Common myeloid progenitor, CD34-positive (primary cell): Measurements from ENCODE around the gene SLC35F4.
"Not testable (repeated sequence)": the region's sequence is repeated elsewhere in the genome, so short reads cannot be mapped to it uniquely, and the experiment has no call there.

Source experiments
- CTCF ChIA-PET: fragments of 350-600 bp; sonication (Branson Sonifier 250); formaldehyde crosslinking; loops from one replicate; lab custom pipeline; 2021; ENCODE audit warnings: antibody characterized with exemption; lab: Charles Lee
- POLR2A ChIA-PET: fragments of 350-600 bp; sonication (Branson Sonifier 250); formaldehyde crosslinking; loops from one replicate; lab custom pipeline; 2021; ENCODE audit warnings: antibody characterized with exemption; lab: Charles Lee
- DNase-seq, 3 donors: peaks; one replicate each; pipeline versions ENCODE4 v3.0.0 to v3.0.0-alpha.2; 2013
- H3K27ac ChIP-seq, 2 experiments: 1 replicate in 1 of 2; 2 replicates in 1 of 2; pipeline ENCODE4 v1.7.0; 2013; ENCODE audit warnings: inconsistent platforms in 2 of 2, low read length in 2 of 2, mild to moderate bottlenecking in 2 of 2, low read depth in 1 of 2, moderate library complexity in 1 of 2; ENCODE audit not compliant: severe bottlenecking in 2 of 2, insufficient read depth in 1 of 2, poor library complexity in 1 of 2
- H3K27me3 ChIP-seq, 5 experiments: replicated peaks in 2 of 5; 1 replicate in 3 of 5; 2 replicates in 2 of 5; pipeline versions ENCODE4 v1.6.1 to v1.7.0; 2013; ENCODE audit warnings: low read length in 4 of 5, mild to moderate bottlenecking in 2 of 5, moderate library complexity in 2 of 5, inconsistent platforms in 1 of 5; ENCODE audit not compliant: insufficient read depth in 5 of 5, control insufficient read depth in 4 of 5
- H3K36me3 ChIP-seq, 4 experiments: 1 replicate in 2 of 4; 2 replicates in 2 of 4; pipeline versions ENCODE4 v1.6.1 to v1.7.0; 2013; ENCODE audit warnings: low read length in 3 of 4, control low read depth in 1 of 4, mild to moderate bottlenecking in 1 of 4; ENCODE audit not compliant: control insufficient read depth in 4 of 4, insufficient read depth in 4 of 4
- H3K4me1 ChIP-seq, 4 experiments: 1 replicate in 3 of 4; 2 replicates in 1 of 4; pipeline versions ENCODE4 v1.6.1 to v1.7.1; 2013; ENCODE audit warnings: low read length in 3 of 4, mild to moderate bottlenecking in 3 of 4, control low read depth in 1 of 4, inconsistent platforms in 1 of 4, moderate library complexity in 1 of 4; ENCODE audit not compliant: control insufficient read depth in 4 of 4, insufficient read depth in 4 of 4; ENCODE audit errors: control extremely low read depth in 1 of 4
- H3K4me3 ChIP-seq, 7 experiments: 1 replicate in 4 of 7; 2 replicates in 3 of 7; pipeline versions ENCODE4 v1.5.1 to v1.7.0; 2013; ENCODE audit warnings: mild to moderate bottlenecking in 7 of 7, low read length in 6 of 7, moderate library complexity in 6 of 7, inconsistent platforms in 2 of 7, low read depth in 2 of 7, control low read depth in 1 of 7; ENCODE audit not compliant: insufficient read depth in 4 of 7, control insufficient read depth in 1 of 7; ENCODE audit errors: extremely low read depth in 1 of 7
- H3K9me3 ChIP-seq, 5 experiments: 1 replicate in 4 of 5; 2 replicates in 1 of 5; pipeline versions ENCODE4 v1.6.1 to v1.7.1; 2013; ENCODE audit warnings: low read length in 4 of 5, mild to moderate bottlenecking in 2 of 5, inconsistent platforms in 1 of 5, low read depth in 1 of 5, moderate library complexity in 1 of 5; ENCODE audit not compliant: control insufficient read depth in 4 of 5, insufficient read depth in 2 of 5; ENCODE audit errors: control extremely low read depth in 1 of 5
- WGBS: methylation state at CpG from one replicate; pipeline ENCODE4 v1.1.5; 2013; ENCODE audit not compliant: insufficient coverage; 5-methylcytosine and 5-hydroxymethylcytosine counted together

The SLC35F4 gene

GRCh38 chr14:57761800-57762199 is 104.1 kb downstream of the SLC35F4 start:
- no peak for DNase-seq
- ChIA-PET CTCF (no interaction called here), POLR2A (no interaction called here)
- H3K4me1 ChIP-seq = no peaks in the 10 kb centered on the region
- no peak overlapping the region for H3K27ac ChIP-seq
- 50% methylated on average over 1 of the region's 2 CpGs for WGBS
- H3K36me3 ChIP-seq = no peaks in the 10 kb centered on the region
- no peaks in the 10 kb centered on the region for H3K27me3 ChIP-seq
- no peaks in the 10 kb centered on the region for H3K9me3 ChIP-seq
- H3K4me3 ChIP-seq = no peak overlapping the region

GRCh38 chr14:57760896-57761295 is 105.0 kb downstream of the SLC35F4 start:
- H3K4me3 ChIP-seq = no peak overlapping the region
- no peaks in the 10 kb centered on the region for H3K4me1 ChIP-seq
- CTCF ChIA-PET = no interaction called here
- no peaks in the 10 kb centered on the region for H3K9me3 ChIP-seq
- H3K27ac ChIP-seq = no peak overlapping the region
- 100% methylated on average over 1 of the region's 2 CpGs for whole genome bisulfite sequencing
- H3K27me3 ChIP-seq = no peaks in the 10 kb centered on the region
- DNase-seq = no peak
- POLR2A ChIA-PET = no interaction called here
- H3K36me3 ChIP-seq = no peaks in the 10 kb centered on the region

- H3K4me1 ChIP-seq = no peaks in the 10 kb centered on the region
- DNase-seq = no peak
- CTCF ChIA-PET = no interaction called here
- H3K9me3 ChIP-seq = no peaks in the 10 kb centered on the region
- no peak overlapping the region for H3K27ac ChIP-seq
- whole genome bisulfite sequencing = 87% methylated on average over 4 of the region's 6 CpGs
- H3K36me3 ChIP-seq = no peaks in the 10 kb centered on the region
- H3K4me3 ChIP-seq = no peak overlapping the region
- H3K27me3 ChIP-seq = no peaks in the 10 kb centered on the region
- POLR2A ChIA-PET = no interaction called here
Measured at GRCh38 chr14:57755018-57755521, 110.8 kb downstream of the SLC35F4 start.

DNA sequence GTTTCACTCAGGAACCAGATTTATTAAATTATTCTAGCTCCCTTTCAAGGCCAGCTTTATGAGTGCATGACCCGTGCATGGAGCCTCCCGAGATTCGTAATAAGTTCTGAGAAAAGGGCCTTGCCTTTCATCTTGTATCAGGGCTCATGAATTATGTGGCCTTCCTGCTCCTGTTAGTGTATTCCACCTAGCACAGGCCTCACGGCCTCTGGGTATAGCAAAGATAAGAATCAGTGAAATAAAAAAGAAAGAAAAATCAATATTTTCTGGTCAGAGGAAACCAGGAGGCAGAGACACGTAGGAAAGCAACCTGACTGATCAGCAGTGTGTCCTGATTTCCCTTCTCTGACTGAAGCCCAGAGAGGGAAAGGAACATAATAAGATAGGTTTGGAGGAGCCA is 111.4 kb downstream of the SLC35F4 start:
- no peaks in the 10 kb centered on the region for H3K36me3 ChIP-seq
- H3K27me3 ChIP-seq = no peaks in the 10 kb centered on the region
- H3K9me3 ChIP-seq = no peaks in the 10 kb centered on the region
- CTCF ChIA-PET = no interaction called here
- DNase-seq = no peak
- POLR2A ChIA-PET = no interaction called here
- H3K4me3 ChIP-seq = no peak overlapping the region
- 89% methylated on average over 5 of the region's 5 CpGs for WGBS
- H3K4me1 ChIP-seq = no peaks in the 10 kb centered on the region
- H3K27ac ChIP-seq = no peak overlapping the region

DNA sequence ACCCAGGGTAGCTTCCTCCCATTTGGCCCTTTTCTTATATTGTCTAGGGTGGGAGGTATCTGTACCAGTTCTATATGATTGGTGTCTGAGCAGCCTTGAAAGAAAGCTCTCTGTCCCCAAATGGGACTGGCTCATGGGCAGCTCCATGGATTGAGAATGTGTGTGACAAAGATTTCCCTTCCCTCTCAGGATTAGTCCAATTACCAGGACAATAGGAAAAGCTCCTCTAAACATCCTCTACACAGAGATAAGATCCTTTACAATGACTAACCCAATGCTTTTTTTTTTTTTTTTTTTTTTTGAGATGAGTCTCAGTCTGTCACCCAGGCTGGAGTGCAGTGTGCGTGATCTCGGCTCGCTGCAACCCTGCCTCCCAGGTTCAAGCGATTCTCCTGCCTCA is 112.1 kb downstream of the SLC35F4 start:
- Histone ChIP-seq H3K4me1 (no peaks in the 10 kb centered on the region), H3K36me3 (no peaks in the 10 kb centered on the region), H3K9me3 (no peaks in the 10 kb centered on the region), H3K4me3 (no peak overlapping the region), H3K27me3 (no peaks in the 10 kb centered on the region), H3K27ac (no peak overlapping the region)
- no CpG with 5 or more reads among the region's 4 CpGs for WGBS
- no peak for DNase-seq
- ChIA-PET POLR2A (no interaction called here), CTCF (no interaction called here)

DNA sequence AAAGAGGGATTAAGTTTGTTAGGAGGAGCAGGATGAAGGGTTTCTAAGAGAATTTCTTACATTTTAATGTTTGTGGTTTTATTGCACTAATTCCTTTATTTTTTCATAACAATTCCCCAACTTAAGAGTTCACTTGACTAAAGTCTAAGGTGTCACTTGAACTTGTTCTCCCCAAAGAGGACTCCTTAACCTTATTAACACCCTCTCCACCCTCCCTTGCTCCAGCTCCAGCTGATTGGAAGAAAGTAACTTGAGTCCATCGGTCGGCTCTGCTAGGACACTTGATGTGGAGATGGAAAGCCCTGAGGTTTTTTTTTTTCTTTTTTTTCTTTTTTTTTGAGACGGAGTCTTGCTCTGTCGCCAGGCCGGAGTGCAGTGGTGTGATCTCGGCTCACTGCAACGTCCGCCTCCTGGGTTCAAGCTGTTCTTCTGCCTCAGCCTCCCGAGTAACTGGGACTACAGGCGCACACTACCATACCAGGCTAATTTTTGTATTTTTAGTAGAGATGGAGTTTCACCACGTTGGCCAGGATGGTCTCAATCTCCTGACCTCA is 113.7 kb downstream of the SLC35F4 start:
- H3K27ac ChIP-seq, H3K9me3 ChIP-seq, H3K4me3 ChIP-seq, CTCF ChIA-PET, H3K36me3 ChIP-seq, POLR2A ChIA-PET, H3K4me1 ChIP-seq, DNase-seq, H3K27me3 ChIP-seq: not testable (repeated sequence)
- 77% methylated on average over 5 of the region's 11 CpGs for WGBS

- H3K27me3 ChIP-seq = no peaks in the 10 kb centered on the region
- H3K4me1 ChIP-seq = no peaks in the 10 kb centered on the region
- H3K36me3 ChIP-seq = no peaks in the 10 kb centered on the region
- no peak for DNase-seq
- H3K9me3 ChIP-seq = no peaks in the 10 kb centered on the region
- H3K4me3 ChIP-seq = no peak overlapping the region
- ChIA-PET POLR2A (no interaction called here), CTCF (no interaction called here)
- H3K27ac ChIP-seq = no peak overlapping the region
- WGBS = 95% methylated on average over 3 of the region's 3 CpGs
Measured at GRCh38 chr14:57751400-57751799, 114.5 kb downstream of the SLC35F4 start.
